ENCODE data around the gene DPT.

GRCh38 chr1:168771104-168771630, 42.2 kb upstream of the DPT start:
- TF ChIP-seq CREB1 (IDR thresholded peaks at IDR 0.05; ENCODE audit: low read depth) (no peak), CTCF (IDR thresholded peaks at IDR 0.05 in 2 of 3, conservative IDR thresholded peaks at IDR 0.05 in 1 of 3; ENCODE audit: control insufficient read depth in 2 of 3, extremely low read depth in 1 of 3, insufficient read depth in 1 of 3, low read depth in 3 of 3, low read length in 3 of 3) (no peak), TARDBP (IDR thresholded peaks at IDR 0.05; ENCODE audit: borderline replicate concordance) (no peak), ZZZ3 (IDR thresholded peaks at IDR 0.05; ENCODE audit: control insufficient read depth, insufficient read length, low read depth) (no peak)
